HepG2 (cell line): ENCODE data around the gene PHKA1. TPM values are rescaled to one million over a fixed set of nuclear protein-coding genes. Genes with fewer than 3 reads are reported as not detected.
A peak's percentile ranks its signal among the peaks of the same experiment; 100 is the strongest.

Source experiments
- ATAC-seq: fragments of 200-7000 bp; cut with Tn5 transposase; 3 replicates; pipeline ENCODE4 v1.9.1; 2020; ENCODE audit warnings: mild to moderate bottlenecking, moderate library complexity
- BruUV-seq: library from RNA; stranded (reverse); fragments of 400-500 nt; replicated peaks from 2 replicates; lab custom pipeline; 2021; lab: Mats Ljungman, UMichigan
- CTCF ChIA-PET: fragments of 300-600 bp; formaldehyde crosslinking; extraction: SDS; loops from one replicate; lab custom pipeline; 2021; ENCODE audit warnings: low total read pairs, inconsistent platforms, low intra/inter-chr PET ratio; lab: Yijun Ruan, JAX
- POLR2A ChIA-PET: fragments of 350-600 bp; sonication (Branson Sonifier 250); formaldehyde crosslinking; loops from one replicate; lab custom pipeline; 2020; ENCODE audit warnings: antibody characterized with exemption, inconsistent platforms; lab: Yijun Ruan, JAX
- DNase-seq: peaks from one replicate; pipeline ENCODE4 v3.0.0-alpha.2; 2015; ENCODE audit warnings: low spot score
- FAIRE-seq: peaks from 3 replicates; lab custom pipeline; 2011; peaks lifted over from hg19 to GRCh38; lab: Jason Lieb, UNC
- H2AFZ ChIP-seq: one replicate; pipeline ENCODE4 v1.6.1; 2011; ENCODE audit warnings: low read length, inconsistent platforms
- H3K27ac ChIP-seq: fragments of 300-600 bp; 3 replicates; pipeline ENCODE4 v1.8.0; 2011; ENCODE audit warnings: mixed run types, mild to moderate bottlenecking, mixed read lengths, low read length, inconsistent platforms; ENCODE audit not compliant: insufficient read depth; ENCODE audit errors: extremely low read length
- H3K27me3 ChIP-seq, 2 experiments: fragments of 200-600 bp in 1 of 2; 2 replicates in 1 of 2; 3 replicates in 1 of 2; pipeline versions ENCODE4 v1.6.0 to v1.8.0; 2011; ENCODE audit warnings: low read length in 2 of 2, mild to moderate bottlenecking in 2 of 2, moderate library complexity in 2 of 2, inconsistent platforms in 1 of 2; ENCODE audit not compliant: insufficient read depth in 2 of 2, control insufficient read depth in 1 of 2
- H3K36me3 ChIP-seq, 2 experiments: fragments of 200-600 bp in 1 of 2; replicated peaks in 1 of 2; 2 replicates in 1 of 2; 3 replicates in 1 of 2; pipeline versions ENCODE4 v1.5.1 to v1.8.0; 2011; ENCODE audit warnings: low read length in 2 of 2, inconsistent platforms in 1 of 2; ENCODE audit not compliant: insufficient read depth in 2 of 2, control insufficient read depth in 1 of 2
- H3K4me1 ChIP-seq: 2 replicates; pipeline ENCODE4 v1.5.1; 2012; ENCODE audit warnings: low read length, inconsistent platforms; ENCODE audit not compliant: insufficient read depth
- H3K4me2 ChIP-seq: 2 replicates; pipeline ENCODE4 v1.6.0; 2011; ENCODE audit warnings: low read depth, low read length, inconsistent platforms
- H3K4me3 ChIP-seq, 3 experiments: fragments of 200-600 bp in 1 of 3; sonication (generic), shearing (Covaris generic) in 1 of 3; replicated peaks in 1 of 3; 2 replicates each; pipeline ENCODE4 v1.5.1; 2011 to 2016; ENCODE audit warnings: low read length in 3 of 3, inconsistent platforms in 2 of 3, low read depth in 2 of 3, mild to moderate bottlenecking in 2 of 3, control low read depth in 1 of 3, mixed read lengths in 1 of 3; ENCODE audit not compliant: insufficient read depth in 1 of 3
- H3K79me2 ChIP-seq: one replicate; pipeline ENCODE4 v1.6.1; 2011; ENCODE audit warnings: low read length, inconsistent platforms; ENCODE audit not compliant: insufficient read depth
- H3K9ac ChIP-seq: 2 replicates; pipeline ENCODE4 v1.6.0; 2011; ENCODE audit warnings: mild to moderate bottlenecking, low read depth, low read length, inconsistent platforms; ENCODE audit not compliant: insufficient read depth
- H3K9me3 ChIP-seq: 2 replicates; pipeline ENCODE4 v1.5.1; 2012; ENCODE audit warnings: mild to moderate bottlenecking, low read length
- H4K20me1 ChIP-seq: 2 replicates; pipeline ENCODE4 v1.6.0; 2011; ENCODE audit warnings: inconsistent platforms, mild to moderate bottlenecking, low read length, moderate library complexity; ENCODE audit not compliant: insufficient read depth
- ATM ChIP-seq: fragments of 450-650 bp; IDR thresholded peaks from 2 replicates; pipeline ENCODE4 v1.7.1; 2017; ENCODE audit warnings: mild to moderate bottlenecking, borderline replicate concordance
- ISX ChIP-seq: sonication (generic); formaldehyde crosslinking; conservative IDR thresholded peaks from 2 replicates; pipeline ENCODE4 v1.5.0; 2020; ENCODE audit warnings: missing genetic modification reagents
- MAZ ChIP-seq, 2 experiments: sonication (generic) in 1 of 2; formaldehyde crosslinking in 1 of 2; IDR thresholded peaks; 2 replicates each; pipeline versions ENCODE4 v1.5.0 to v1.6.1; 2012 to 2020; ENCODE audit warnings: low read depth in 2 of 2, mild to moderate bottlenecking in 2 of 2, borderline replicate concordance in 1 of 2, improper control_type of control experiment in 1 of 2, low read length in 1 of 2, missing genetic modification reagents in 1 of 2, moderate library complexity in 1 of 2
- MXD3 ChIP-seq: IDR thresholded peaks from 2 replicates; pipeline ENCODE4 v1.6.1; 2016; ENCODE audit warnings: mild to moderate bottlenecking, missing biosample characterization, missing genetic modification reagents
- SNAPC4 ChIP-seq: sonication (generic); formaldehyde crosslinking; IDR thresholded peaks from 2 replicates; pipeline ENCODE4 v1.4.0; 2020; ENCODE audit warnings: mild to moderate bottlenecking, missing genetic modification reagents
- ZNF430 ChIP-seq: sonication (generic); formaldehyde crosslinking; IDR thresholded peaks from 2 replicates; pipeline ENCODE4 v1.9.0; 2021; ENCODE audit warnings: mild to moderate bottlenecking, missing genetic modification reagents
- ZNF616 ChIP-seq: sonication (generic); formaldehyde crosslinking; IDR thresholded peaks from 2 replicates; pipeline ENCODE4 v1.5.0; 2020; ENCODE audit warnings: low read depth, mild to moderate bottlenecking, missing genetic modification reagents
- ZNF749 ChIP-seq: sonication (generic); formaldehyde crosslinking; IDR thresholded peaks from 2 replicates; pipeline ENCODE4 v1.8.0; 2022; ENCODE audit warnings: mild to moderate bottlenecking, missing genetic modification reagents, moderate library complexity, borderline replicate concordance
- WGBS: methylation state at CpG from one replicate; pipeline ENCODE4 v1.1.6; 2017; ENCODE audit warnings: low lambda C conversion rate; 5-methylcytosine and 5-hydroxymethylcytosine counted together
- in situ Hi-C: cut with HindIII; loops from 2 replicates; pipeline ENCODE4 v1.10.0; 2017; ENCODE audit warnings: low pct_unique_long_range_greater_than_20kb; ENCODE audit not compliant: extremely low pct_ligation_motif_present
- intact Hi-C: fragments of 100-400 bp; cut with micrococcal nuclease; formaldehyde crosslinking; loops from one replicate; pipeline ENCODE4 v1.10.0; 2022; ENCODE audit not compliant: unreplicated experiment
- polyA plus RNA-seq, 8 experiments: library from polyadenylated mRNA; depleted of rRNA in 3 of 8; stranded (reverse) in 7 of 8; unstranded in 1 of 8; fragments of >200 nt; fragmentation: Illumina TruSeq in 4 of 8; extraction: Trizol in 4 of 8; gene quantifications; 2 replicates each; pipeline versions ENCODE4 v1.2.1 to v1.2.3, GENCODE V29; 2011 to 2016; ENCODE audit warnings: low read depth in 4 of 8, missing spikeins in 1 of 8, mixed read lengths in 1 of 8; ENCODE audit not compliant: insufficient read depth in 1 of 8
- total RNA-seq, 5 experiments: library from RNA; depleted of rRNA; stranded (reverse); fragments of >200 nt; fragmentation: Illumina TruSeq; extraction: Trizol; gene quantifications; 2 replicates each; pipeline ENCODE4 v1.2.3, GENCODE V29; 2016; ENCODE audit warnings: low read depth in 1 of 5

Gene PHKA1
- total and polyA plus RNA-seq, 2 of the 13 experiments (the other 11 are each of a cell fraction or from before 2014, with no cell fraction given), result 5.4 to 6.6 TPM

- no peaks in the 10 kb centered on the region for H4K20me1 ChIP-seq
- POLR2A ChIA-PET, result no interaction called here
- H3K27me3 ChIP-seq, result no peaks in the 10 kb centered on the region
- H2AFZ ChIP-seq, result no peak overlapping the region
- H3K79me2 ChIP-seq, result no peaks in the 10 kb centered on the region
- ATAC-seq, result no peak
- CTCF ChIA-PET, result no interaction called here
- no peak for FAIRE-seq
- no peak overlapping the region for H3K9ac ChIP-seq
- no TSS peak for BruUV-seq
- H3K27ac ChIP-seq, result no peak overlapping the region
- no peaks in the 10 kb centered on the region for H3K9me3 ChIP-seq
- TF ChIP-seq SNAPC4 (CRISPR knock-in tag) (no peak), ZNF430 (no peak), ZNF749 (no peak)
- DNase-seq, result no peak
- intact Hi-C loops, result no loop called here
- no peak overlapping the region for H3K4me3 ChIP-seq
- H3K36me3 ChIP-seq, result no peaks in the 10 kb centered on the region
- in situ Hi-C loops, result no loop called here
- WGBS, result 67% methylated on average over 7 of the region's 7 CpGs
- H3K4me2 ChIP-seq, result no peak overlapping the region
- no peaks in the 10 kb centered on the region for H3K4me1 ChIP-seq
These were observed 13.7 kb upstream of the PHKA1 start for GRCh38 chrX:72727846-72728245.

GRCh38 chrX:72716766-72717165, 2.7 kb upstream of the PHKA1 start:
- CTCF ChIA-PET, result no interaction called here
- Histone ChIP-seq H2AFZ (no peak overlapping the region), H3K36me3 (no peaks in the 10 kb centered on the region)
- no TSS peak for BruUV-seq
- no peak for TF ChIP-seq ATM
- TF ChIP-seq MXD3 (CRISPR knock-in tag), result no peak
- no peak for TF ChIP-seq ZNF616
- TF ChIP-seq MAZ (IDR thresholded peaks at IDR 0.05; ENCODE audit: borderline replicate concordance, low read depth, low read length), result no peak
- TF ChIP-seq MAZ (CRISPR knock-in tag; IDR thresholded peaks at IDR 0.05; ENCODE audit: low read depth), result no peak
- TF ChIP-seq ISX (CRISPR knock-in tag), result no peak
- TF ChIP-seq, all 625 proteins: peak for 0
- H4K20me1 ChIP-seq, result no peaks in the 10 kb centered on the region
- no peak for ATAC-seq
- in situ Hi-C loops (loop anchor here (25.0 kb wide), 1 partner anchor 429 kb away; the partner anchor contains the start of gene RPS4X), intact Hi-C loops (no loop called here)
- H3K79me2 ChIP-seq, result no peaks in the 10 kb centered on the region
- no peak for FAIRE-seq
- no peaks in the 10 kb centered on the region for H3K27me3 ChIP-seq
- peaks cover 8% of the 10 kb centered on the region; the same call in 1 of the 2 replicates for H3K4me1 ChIP-seq
- 8% methylated on average over 2 of the region's 5 CpGs for WGBS
- no peak overlapping the region for H3K27ac ChIP-seq
- H3K4me3 ChIP-seq, result no peak overlapping the region
- H3K4me2 ChIP-seq, result no peak overlapping the region
- peak; percentile 1 for DNase-seq
- no peaks in the 10 kb centered on the region for H3K9me3 ChIP-seq
- POLR2A ChIA-PET, result no interaction called here
- no peak overlapping the region for H3K9ac ChIP-seq
